ENCODE data around the gene DHRS1.

DHRS1 gene

GRCh38 chr14:24263848-24264247, 35.7 kb downstream of the DHRS1 start:
- no peak for DNase-seq (ENCODE audit: low read depth, low spot score)

GRCh38 chr14:24262821-24263733, 36.5 kb downstream of the DHRS1 start, which contains the start of gene TGM1:
Gene TGM1, minus strand, starts transcription at chr14:24263177. Its CDS starts 825 bp downstream, at chr14:24262352.
- no peak for DNase-seq (ENCODE audit: low read depth, low spot score)

DNA sequence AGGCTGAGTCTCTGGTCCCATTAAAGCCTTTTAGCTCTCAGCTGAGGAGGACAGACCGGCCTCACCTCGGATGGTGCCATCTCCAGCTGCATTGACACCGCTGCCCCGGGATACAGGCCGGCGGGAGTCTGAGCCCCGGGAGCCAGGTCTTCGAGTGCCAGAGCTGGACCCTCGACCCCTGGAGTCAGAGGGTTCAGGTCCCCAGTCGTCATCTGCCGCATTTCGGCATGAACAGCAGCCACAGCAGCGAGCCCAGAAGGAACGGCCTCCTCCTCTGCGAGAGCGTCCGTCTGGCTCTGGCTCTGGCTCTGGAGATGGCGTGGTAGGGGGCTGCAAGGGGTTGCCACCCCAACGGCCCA, 37.6 kb downstream of the DHRS1 start:
- no peak for DNase-seq (ENCODE audit: low read depth, low spot score)

DNA sequence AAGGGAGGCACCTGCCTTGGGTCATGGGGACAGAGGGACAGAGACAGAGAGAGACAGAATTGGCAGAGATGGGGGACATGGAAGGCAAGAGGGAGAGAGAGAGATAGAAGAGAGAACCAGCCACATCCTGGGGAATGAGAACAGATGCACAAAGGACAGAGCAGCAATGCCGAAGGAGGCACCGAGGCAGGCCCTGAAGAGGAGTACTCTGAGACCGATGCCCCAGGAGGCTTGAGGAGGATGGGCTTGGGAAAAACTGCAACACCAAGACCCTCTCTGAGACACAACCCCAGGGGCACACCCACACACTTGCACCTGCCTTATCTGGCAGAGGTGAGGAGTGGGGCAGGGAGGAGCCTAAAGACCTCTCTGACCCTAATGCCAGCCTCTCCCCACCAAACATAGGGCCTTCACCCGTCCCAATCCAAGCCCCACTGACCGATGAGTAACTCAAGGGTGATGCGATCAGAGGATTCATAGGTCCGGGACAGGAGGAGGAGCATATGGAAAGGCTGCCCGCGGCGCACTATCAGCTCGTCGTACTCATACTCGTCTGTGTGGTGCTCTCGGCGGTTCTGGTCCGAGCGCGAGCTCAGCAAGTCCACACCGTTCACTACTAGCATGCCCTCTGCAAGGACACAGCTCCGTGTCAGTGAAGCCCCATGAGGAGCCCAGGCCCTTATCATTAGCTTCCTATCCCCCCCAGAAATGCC, 38.2 kb downstream of the DHRS1 start:
- DNase-seq (ENCODE audit: low read depth, low spot score): no peak

GRCh38 chr14:24260780-24261157, 38.8 kb downstream of the DHRS1 start:
- no peak for DNase-seq (ENCODE audit: low read depth, low spot score)

DNA sequence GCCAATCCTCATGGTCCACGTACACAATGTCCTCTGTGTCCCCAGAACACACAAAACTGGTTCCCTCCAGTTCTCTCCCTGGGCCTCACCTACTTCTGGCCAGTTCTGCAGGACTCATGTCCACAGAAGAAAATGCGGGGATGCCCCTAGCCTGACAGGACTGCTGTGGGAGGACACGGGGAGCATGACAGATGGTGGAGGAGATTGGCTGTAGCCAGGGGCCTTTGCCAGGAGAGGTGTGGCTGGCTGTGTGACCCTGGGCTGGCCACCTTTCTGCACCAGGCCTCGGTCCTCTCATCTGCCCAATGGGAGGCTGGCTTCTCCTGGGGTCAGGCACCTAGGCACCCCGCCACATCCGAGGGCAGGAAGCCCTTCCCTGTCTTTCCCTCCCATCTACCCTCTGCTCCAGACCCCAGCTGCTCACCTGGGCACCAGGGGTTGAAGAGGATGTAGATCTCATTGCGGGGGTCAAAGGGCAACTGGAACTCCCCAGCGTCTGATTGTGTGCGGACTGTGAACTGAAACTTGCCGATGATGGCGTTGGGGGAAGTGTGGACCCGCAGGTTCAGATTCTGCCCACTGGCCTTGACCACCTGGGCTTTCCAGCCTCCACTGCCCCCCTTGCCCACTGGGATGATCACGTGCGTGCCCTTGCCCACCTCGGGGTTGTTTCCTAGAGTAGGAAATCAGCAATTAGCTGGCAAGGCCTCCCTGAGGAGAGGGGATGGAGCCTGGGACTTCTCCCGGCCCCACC, 39.4 kb downstream of the DHRS1 start:
- no peak for DNase-seq (ENCODE audit: low read depth, low spot score)

- no peak for DNase-seq (ENCODE audit: low read depth, low spot score)
Measured at GRCh38 chr14:24259282-24260025, 40.1 kb downstream of the DHRS1 start.

GRCh38 chr14:24258548-24259265, 40.9 kb downstream of the DHRS1 start:
- no peak for DNase-seq (ENCODE audit: low read depth, low spot score)

DNA sequence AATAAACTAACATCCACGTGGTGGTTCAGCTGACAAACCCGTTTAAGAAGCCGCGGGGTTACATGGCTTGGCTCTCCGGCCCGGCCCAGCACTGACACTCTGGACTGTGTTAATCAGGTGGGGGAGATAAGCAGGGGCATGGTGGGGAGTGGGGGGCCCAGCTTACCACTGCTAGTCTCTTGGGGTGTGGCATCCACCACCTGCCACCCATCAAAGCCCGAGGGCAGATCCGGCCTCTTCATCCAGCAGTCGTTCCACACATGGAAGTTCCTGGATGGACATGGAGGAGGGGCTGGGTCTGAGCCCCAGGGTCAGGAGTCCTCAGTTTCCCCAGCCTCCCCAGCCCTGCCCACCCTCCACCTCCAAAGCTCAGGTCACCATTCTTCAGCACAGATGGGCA, 41.5 kb downstream of the DHRS1 start:
- DNase-seq (ENCODE audit: low read depth, low spot score): no peak

- no peak for DNase-seq (ENCODE audit: low read depth, low spot score)
Measured at GRCh38 chr14:24256960-24257359, 42.6 kb downstream of the DHRS1 start.

- no peak for DNase-seq (ENCODE audit: low read depth, low spot score)
Measured at GRCh38 chr14:24255931-24256711, 43.5 kb downstream of the DHRS1 start.

- no peak for DNase-seq (ENCODE audit: low read depth, low spot score)
Measured at GRCh38 chr14:24255438-24255837, 44.1 kb downstream of the DHRS1 start.

DNA sequence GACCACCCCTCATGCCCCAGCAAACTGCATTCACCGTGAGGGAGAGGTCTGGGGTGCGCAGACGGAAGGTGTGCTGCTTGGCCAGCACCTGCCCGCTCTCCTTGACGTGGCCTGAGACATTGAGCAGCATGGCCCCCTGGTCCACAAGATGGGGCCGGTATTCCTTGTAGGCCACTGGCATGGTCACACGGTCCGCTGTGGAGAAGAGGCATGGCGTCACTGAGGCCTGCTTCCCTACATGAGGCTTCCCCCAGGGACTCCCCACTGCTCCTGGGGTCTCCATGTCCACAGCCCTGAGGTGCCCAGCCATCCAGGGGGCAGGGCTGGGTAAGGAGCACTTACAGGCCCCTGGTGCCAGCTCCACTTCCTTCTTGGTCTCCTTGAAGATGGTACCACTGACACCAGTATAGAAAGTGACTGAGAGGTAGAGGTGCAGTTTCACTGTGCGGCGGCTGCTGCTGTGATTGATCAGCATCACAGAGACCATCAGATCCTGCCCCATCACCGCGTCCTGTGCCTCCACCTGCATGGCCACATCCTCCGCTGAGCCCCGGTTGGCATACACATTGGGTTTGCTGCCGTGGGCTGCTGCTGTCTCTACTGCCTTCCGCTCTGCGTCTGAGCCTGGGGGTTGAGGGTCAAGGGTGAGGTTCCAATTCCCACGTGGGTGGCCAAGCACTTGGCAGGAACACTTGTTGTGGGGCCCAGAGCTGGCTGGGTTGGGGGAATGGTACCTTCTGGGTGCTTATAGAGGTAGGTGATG, 44.8 kb downstream of the DHRS1 start:
- no peak for DNase-seq (ENCODE audit: low read depth, low spot score)

DNA sequence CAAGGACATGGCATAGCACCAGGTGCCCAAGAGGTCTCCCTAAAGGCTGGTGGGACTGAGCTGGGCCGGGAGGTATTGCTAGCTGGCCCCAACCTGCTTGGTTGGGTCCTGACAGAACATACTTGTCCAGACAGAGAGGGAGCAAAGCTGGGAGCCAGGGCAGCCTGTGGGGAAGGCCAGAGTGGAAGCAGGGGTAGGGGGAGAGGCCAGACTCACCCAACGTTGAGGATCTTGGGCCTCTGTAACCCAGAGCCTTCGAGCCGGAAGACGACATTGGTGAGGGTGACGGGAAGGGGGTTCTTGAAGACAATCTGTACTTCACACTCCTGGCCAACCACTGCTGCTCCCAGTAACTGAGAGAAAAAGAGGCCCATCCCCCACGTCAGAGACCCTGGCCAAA, 45.6 kb downstream of the DHRS1 start:
- DNase-seq (ENCODE audit: low read depth, low spot score): no peak

GRCh38 chr14:24252289-24253124, 47.1 kb downstream of the DHRS1 start:
- DNase-seq (ENCODE audit: low read depth, low spot score): no peak

GRCh38 chr14:24251880-24252288, 47.7 kb downstream of the DHRS1 start:
- DNase-seq (ENCODE audit: low read depth, low spot score): no peak

DNA sequence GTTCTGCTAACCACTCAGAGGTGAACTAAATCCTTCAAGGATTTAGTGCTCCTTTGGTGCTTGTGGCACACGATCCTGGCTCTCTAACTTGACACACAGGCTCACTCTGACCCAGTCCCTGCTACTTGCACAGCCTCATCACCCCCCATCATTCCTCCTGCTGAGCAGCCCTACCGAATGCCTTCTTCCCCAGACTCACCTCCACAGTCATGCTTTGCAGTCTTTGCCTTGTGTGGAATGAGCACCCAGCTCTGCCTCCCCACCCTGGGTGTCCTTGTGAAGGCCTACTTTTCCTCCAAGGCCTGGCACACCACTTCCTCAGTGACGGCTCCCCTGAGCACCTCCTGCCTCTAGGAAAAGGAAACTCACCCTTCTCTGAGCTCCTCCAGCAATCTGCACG, 49.2 kb downstream of the DHRS1 start:
- DNase-seq (ENCODE audit: low read depth, low spot score): no peak

DNA sequence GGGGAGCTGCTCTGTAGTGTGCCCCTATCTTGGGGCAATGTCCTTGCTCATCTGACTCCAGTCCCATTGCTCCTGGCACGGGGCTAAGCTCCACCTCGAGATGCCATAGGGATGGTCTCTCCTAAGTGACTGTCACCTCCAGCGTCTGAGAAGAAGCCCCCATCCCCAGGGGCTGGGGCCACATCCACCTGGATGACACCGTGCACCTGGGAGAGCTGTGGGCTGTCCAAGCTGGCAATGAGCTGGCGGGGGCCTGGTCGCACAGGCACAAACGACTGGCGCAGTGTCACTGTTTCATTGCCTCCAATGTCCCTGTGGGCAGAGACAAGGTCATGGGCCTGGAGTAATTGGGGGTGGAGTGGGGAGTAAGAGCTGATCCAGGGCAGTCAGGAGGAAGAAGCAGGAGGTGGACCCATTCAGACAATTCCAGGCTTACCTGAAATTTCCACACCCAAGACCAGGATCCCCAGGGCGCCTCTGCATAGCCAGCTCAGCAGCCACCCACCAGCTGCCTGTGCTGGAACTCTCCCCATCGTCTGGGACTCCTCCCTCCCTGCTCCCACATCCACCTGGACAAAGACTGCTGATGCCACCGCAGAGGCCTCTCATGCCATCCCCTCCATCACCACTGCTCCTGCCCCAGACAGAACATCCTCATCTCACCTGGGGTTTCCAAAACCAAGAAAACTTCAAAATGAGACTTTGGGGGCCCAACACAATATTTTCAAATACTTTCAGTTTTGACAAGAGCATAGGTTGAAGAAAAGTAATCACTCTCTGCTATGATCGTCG, 50.2 kb downstream of the DHRS1 start:
- DNase-seq (ENCODE audit: low read depth, low spot score): no peak

All from activated CD4-positive, CD25-positive, alpha-beta regulatory T cell treated with anti-CD3 and anti-CD28 coated beads, Interleukin-2, amount 50 U/mL, for 16 hours (primary cell).